Measurements from ENCODE around the gene MARCHF3. TPM values are rescaled to one million over a fixed set of nuclear protein-coding genes. Genes with fewer than 3 reads are reported as not detected.

MARCHF3 gene
- polyA plus RNA-seq, 2 of the 4 experiments (the other 2 are of a cell fraction): 0.39 to 0.68 TPM

DNA sequence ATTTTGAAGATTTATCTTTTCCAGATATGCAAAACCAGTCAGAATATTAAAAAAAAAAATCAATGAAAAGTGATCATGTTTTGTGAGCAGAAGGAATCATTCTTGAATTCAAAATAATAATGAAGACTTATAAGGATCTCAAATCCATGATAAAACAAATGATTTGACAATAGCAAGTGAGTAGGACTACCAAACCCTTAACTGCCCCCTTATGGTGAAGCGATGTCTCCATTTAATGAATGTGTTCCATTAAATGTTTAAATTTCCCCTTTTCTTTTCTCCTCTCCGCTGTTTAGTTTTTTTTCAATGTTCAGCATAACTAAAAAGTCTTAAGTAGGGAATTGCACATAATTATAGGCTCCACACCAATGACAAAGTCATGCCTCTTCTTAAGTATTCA is 12.2 kb upstream of the MARCHF3 start:
- no peak for ATAC-seq
- no peak for DNase-seq (ENCODE audit: low read depth in 1 of 2, low spot score in 1 of 2)
- Histone ChIP-seq H3K4me2 (no peak overlapping the region), H3K27ac (no peak overlapping the region), H3K4me3 (no peak overlapping the region), H3K4me1 (no peaks in the 10 kb centered on the region), H3K9me3 (no peaks in the 10 kb centered on the region)
- TF ChIP-seq RAD21 (conservative IDR thresholded peaks at IDR 0.05 in 1 of 2, IDR thresholded peaks at IDR 0.05 in 1 of 2) (0 out of 5 replicates have a peak, but pooled peaks of 1 of the 2 experiments have one; percentile 15), MAZ (IDR thresholded peaks at IDR 0.05; ENCODE audit: borderline replicate concordance, low read depth, low read length) (no peak)
- ChIA-PET POLR2A (no interaction called here), CTCF (no interaction called here)
- no peak for FAIRE-seq
- WGBS (ENCODE audit: missing lambda C conversion rate): 87% methylated on average over 2 of the region's 2 CpGs

- H3K4me1 ChIP-seq: no peaks in the 10 kb centered on the region
- DNase-seq (ENCODE audit: low read depth in 1 of 2, low spot score in 1 of 2): no peak
- WGBS (ENCODE audit: missing lambda C conversion rate): 78% methylated on average over 3 of the region's 3 CpGs
- ChIA-PET POLR2A (no interaction called here), CTCF (interaction anchor here (1.1 kb wide), 1 partner anchor 233 kb away, joined by 3 read pairs; no protein-coding TSS in a partner anchor)
- no peak for ATAC-seq
- H3K27ac ChIP-seq: no peak overlapping the region
- H3K4me3 ChIP-seq: no peak overlapping the region
- no peaks in the 10 kb centered on the region for H3K9me3 ChIP-seq
- no peak for FAIRE-seq
- no peak overlapping the region for H3K4me2 ChIP-seq
- TF ChIP-seq EHMT2 (IDR thresholded peaks at IDR 0.05; ENCODE audit: low read depth): no peak
Observed at GRCh38 chr5:127041571-127041970, 11.2 kb upstream of the MARCHF3 start.

- no peak overlapping the region for H3K4me3 ChIP-seq
- POLR2A ChIA-PET: no interaction called here
- H3K4me1 ChIP-seq: no peaks in the 10 kb centered on the region
- CTCF ChIA-PET: interaction anchor here (0.6 to 1.1 kb wide), 2 partner anchors 232 to 275 kb away, joined by 3 read pairs; no protein-coding TSS in a partner anchor
- 59% methylated on average over 9 of the region's 9 CpGs for WGBS (ENCODE audit: missing lambda C conversion rate)
- TF ChIP-seq BHLHE40 (IDR thresholded peaks at IDR 0.05; ENCODE audit: low read depth, low read length) (no peak), CHD4 (IDR thresholded peaks at IDR 0.05; ENCODE audit: borderline replicate concordance) (no peak), PHF8 (IDR thresholded peaks at IDR 0.05; ENCODE audit: borderline replicate concordance, low read depth) (no peak), E2F6 (IDR thresholded peaks at IDR 0.05; ENCODE audit: borderline replicate concordance, low read depth) (no peak)
- TF ChIP-seq, protein P1, sequence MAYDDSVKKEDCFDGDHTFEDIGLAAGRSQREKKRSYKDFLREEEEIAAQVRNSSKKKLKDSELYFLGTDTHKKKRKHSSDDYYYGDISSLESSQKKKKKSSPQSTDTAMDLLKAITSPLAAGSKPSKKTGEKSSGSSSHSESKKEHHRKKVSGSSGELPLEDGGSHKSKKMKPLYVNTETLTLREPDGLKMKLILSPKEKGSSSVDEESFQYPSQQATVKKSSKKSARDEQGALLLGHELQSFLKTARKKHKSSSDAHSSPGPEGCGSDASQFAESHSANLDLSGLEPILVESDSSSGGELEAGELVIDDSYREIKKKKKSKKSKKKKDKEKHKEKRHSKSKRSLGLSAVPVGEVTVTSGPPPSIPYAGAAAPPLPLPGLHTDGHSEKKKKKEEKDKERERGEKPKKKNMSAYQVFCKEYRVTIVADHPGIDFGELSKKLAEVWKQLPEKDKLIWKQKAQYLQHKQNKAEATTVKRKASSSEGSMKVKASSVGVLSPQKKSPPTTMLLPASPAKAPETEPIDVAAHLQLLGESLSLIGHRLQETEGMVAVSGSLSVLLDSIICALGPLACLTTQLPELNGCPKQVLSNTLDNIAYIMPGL (CRISPR knock-in tag; IDR thresholded peaks at IDR 0.05; ENCODE audit: borderline replicate concordance): no peak
- H3K4me2 ChIP-seq: no peak overlapping the region
- H3K27ac ChIP-seq: no peak overlapping the region
- FAIRE-seq: no peak
- DNase-seq (ENCODE audit: low read depth in 1 of 2, low spot score in 1 of 2): peak in 1 of 2 experiments; percentile 14
- ATAC-seq: 0 out of 6 replicates have a peak, but pooled peaks of 1 of the 2 experiments have one; percentile 19
- H3K9me3 ChIP-seq: no peaks in the 10 kb centered on the region
Observed at GRCh38 chr5:127040796-127041520, 10.6 kb upstream of the MARCHF3 start.

DNA sequence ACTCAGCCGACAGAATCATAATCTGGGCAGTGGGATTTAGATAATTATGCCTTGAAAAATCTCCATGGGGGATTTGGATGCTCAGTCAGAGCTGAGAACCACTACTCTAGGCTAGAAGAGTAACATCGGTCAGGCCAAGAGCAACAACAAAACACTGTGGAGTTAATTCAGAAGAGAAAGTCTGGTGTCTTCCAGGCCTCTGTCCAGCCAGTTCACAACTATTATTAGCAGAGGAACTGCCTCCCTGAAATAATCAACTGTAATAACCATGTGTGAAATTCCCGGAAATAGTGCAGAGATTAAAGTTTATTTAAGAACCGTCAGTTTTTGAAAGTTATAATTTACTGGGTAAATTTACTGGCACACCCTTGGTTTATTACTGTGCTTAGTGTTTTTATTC is 8.2 kb upstream of the MARCHF3 start:
- DNase-seq (ENCODE audit: low read depth in 1 of 2, low spot score in 1 of 2) (no peak), FAIRE-seq (no peak), ATAC-seq (no peak)
- Histone ChIP-seq H3K4me1 (no peaks in the 10 kb centered on the region), H3K4me3 (no peak overlapping the region), H3K4me2 (no peak overlapping the region), H3K27ac (no peak overlapping the region), H3K9me3 (no peaks in the 10 kb centered on the region)
- ChIA-PET CTCF (interaction anchor here (2.1 kb wide), 1 partner anchor 10 kb away, joined by 4 read pairs; no protein-coding TSS in a partner anchor), POLR2A (no interaction called here)
- no peak for TF ChIP-seq RAD21 (conservative IDR thresholded peaks at IDR 0.05 in 1 of 2, IDR thresholded peaks at IDR 0.05 in 1 of 2)
- no peak for TF ChIP-seq MAFK (IDR thresholded peaks at IDR 0.05; ENCODE audit: partially characterized antibody)
- TF ChIP-seq ZNF302 (CRISPR knock-in tag; IDR thresholded peaks at IDR 0.05): no peak
- no peak for TF ChIP-seq RNF2 (IDR thresholded peaks at IDR 0.05; ENCODE audit: borderline replicate concordance, low read depth)
- TF ChIP-seq TFCP2L1 (CRISPR knock-in tag; IDR thresholded peaks at IDR 0.05): no peak
- TF ChIP-seq NR3C1 (IDR thresholded peaks at IDR 0.05): no peak
- 69% methylated on average over 4 of the region's 4 CpGs for WGBS (ENCODE audit: missing lambda C conversion rate)

Data from A549 (cell line).